GM12873 (cell line): ENCODE data around the gene KRT75.

Experiments
- CTCF ChIP-seq: IDR thresholded peaks from 2 replicates; pipeline ENCODE4 v1.5.1; 2012; ENCODE audit warnings: low read depth, mild to moderate bottlenecking, moderate library complexity, low read length, control low read depth; ENCODE audit not compliant: insufficient read depth; ENCODE audit errors: missing control alignments

Gene KRT75

GRCh38 chr12:52379536-52379935 is 54.6 kb downstream of the KRT75 start:
- TF ChIP-seq CTCF, result no peak

- TF ChIP-seq CTCF, result no peak
Observed at GRCh38 chr12:52378091-52378490, 56.1 kb downstream of the KRT75 start.

- TF ChIP-seq CTCF, result no peak
Observed at GRCh38 chr12:52377266-52377665, 56.9 kb downstream of the KRT75 start.
